ENCODE data around the gene HDLBP.

DNA sequence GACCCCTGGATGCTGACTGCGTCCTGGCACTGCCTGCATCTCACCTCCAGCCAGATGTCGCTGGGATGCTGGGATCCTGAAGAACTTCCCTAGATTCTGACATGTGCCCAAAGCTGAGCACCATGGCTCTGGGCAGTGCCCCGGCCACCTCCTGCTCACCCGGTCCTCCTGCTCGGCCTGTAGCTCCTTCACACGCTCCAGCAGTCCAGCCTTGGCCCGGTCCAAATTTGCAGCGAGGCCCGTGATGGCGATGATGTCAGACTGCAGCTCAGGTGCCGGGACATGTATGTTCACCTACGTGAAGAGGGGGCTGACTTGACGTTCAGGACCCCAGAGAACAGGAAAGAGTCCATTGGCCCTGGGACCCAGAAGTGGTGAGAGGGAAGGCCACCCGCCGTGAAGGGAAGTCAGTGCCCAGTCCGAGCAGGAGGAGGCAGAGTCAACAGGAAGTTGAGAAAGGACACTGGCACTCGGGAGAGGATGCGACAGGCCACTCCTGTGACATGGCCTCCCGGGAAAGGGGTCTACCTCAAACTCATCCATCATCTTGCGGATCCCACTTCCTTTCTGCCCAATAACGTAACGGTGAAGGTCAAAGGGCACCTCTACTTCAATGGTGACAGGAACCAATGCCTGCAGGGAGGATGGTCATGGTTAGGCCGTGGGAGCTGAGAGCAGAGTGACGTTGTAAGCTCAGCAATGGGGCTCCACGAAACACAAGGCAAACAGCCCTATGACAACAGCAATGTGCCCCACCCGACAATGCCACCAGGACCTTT is 80.3 kb downstream of the HDLBP start:
- TF ChIP-seq EZH2 (IDR thresholded peaks at IDR 0.05; ENCODE audit: borderline replicate concordance) = no peak
- no peak for TF ChIP-seq CTCF (IDR thresholded peaks at IDR 0.05; ENCODE audit: poor library complexity)
